SH-SY5Y (cell line): Measurements from ENCODE around the gene ARID3A.

Experiments
- GATA2 ChIP-seq: IDR thresholded peaks from 2 replicates; pipeline ENCODE4 v1.6.1; 2011; ENCODE audit warnings: mild to moderate bottlenecking, low read depth, low read length
- GATA3 ChIP-seq: IDR thresholded peaks from 2 replicates; pipeline ENCODE4 v1.6.1; 2011; ENCODE audit warnings: low read depth, mild to moderate bottlenecking, low read length, moderate library complexity

GRCh38 chr19:944663-945241, 18.9 kb downstream of the ARID3A start:
- TF ChIP-seq GATA2 (0 out of 2 replicates have a peak, but pooled peaks have one; percentile 36), GATA3 (no peak)
